GM12865 (cell line): Measurements from ENCODE around the gene AP5B1.

Source experiments
- DNase-seq: peaks from one replicate; pipeline ENCODE4 v3.0.0; 2010; ENCODE audit warnings: low read depth
- H3K4me3 ChIP-seq: 2 replicates; pipeline ENCODE4 v1.5.1; 2011; ENCODE audit warnings: mild to moderate bottlenecking, low read depth, low read length, control low read depth
- CTCF ChIP-seq: IDR thresholded peaks from 2 replicates; pipeline ENCODE4 v1.5.1; 2011; ENCODE audit warnings: low read length, control low read depth, low read depth, inconsistent platforms; ENCODE audit not compliant: insufficient read depth; ENCODE audit errors: missing control alignments

The AP5B1 gene

GRCh38 chr11:65792456-65792855, 11.7 kb upstream of the AP5B1 start:
- no peak for TF ChIP-seq CTCF
- DNase-seq: no peak

DNA sequence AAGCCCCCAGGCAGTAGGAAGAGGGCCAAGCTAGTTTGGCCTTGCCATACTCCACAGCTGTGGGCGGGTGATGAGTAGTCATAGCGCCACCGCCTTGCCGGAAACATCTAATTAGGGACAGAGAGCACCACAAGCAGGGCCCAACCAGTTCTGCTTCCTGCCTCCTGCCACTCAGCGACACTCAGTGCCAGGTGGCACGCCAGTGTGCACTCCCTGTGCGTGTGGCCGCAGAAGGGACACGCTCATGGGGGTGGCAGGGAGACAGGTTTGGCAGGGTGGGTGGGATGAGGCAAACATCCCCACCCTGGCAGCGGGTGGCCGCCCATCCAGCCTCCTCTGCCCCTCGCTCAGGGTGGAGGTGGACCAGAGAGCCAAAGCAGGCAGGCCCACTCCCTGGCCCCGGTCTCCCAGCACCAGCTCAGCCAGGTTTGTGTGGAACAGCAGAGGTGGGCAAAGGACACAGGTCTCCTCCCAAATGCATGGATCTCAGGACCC, 11.0 kb upstream of the AP5B1 start:
- TF ChIP-seq CTCF: no peak
- H3K4me3 ChIP-seq: no peak overlapping the region
- DNase-seq: peak; percentile 88

More at GRCh38 chr11:65792456-65792855, 11.7 kb upstream of the AP5B1 start:
- no peak overlapping the region for H3K4me3 ChIP-seq

DNA sequence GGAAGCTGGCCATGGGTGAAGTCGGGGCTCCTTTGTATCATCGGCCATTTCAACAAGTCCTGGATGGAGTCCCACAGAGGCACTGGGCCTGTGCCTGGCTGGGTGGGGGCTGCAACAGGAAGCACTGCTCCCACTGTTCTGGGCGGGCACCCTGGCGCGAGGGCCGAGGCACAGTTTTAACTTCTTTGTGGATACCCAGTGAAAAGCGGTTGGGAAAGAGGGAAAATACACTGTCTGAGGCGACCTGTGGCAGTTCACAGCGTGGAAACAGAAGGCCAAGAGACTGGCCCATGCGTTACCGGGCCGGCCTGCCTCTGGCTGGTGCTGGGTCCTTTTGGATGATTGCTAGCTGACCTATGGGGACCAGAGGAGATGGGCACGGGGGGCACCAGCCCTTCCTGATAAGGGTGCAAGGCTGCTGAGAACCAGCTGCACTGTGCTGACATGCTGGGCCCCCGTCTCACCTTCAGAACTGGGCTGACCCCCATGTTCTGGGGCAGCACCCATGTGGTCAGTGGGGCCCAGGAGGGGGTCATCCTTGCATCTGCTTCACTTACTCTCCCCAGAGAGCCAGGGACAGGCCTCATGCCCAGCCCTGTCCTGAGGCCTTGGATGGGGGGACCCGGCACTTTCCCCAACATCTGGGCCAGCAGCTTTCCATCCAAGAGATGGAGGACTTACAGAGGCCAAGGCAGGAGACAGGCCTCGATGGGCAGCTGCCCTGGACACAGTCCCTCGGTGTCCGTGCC, 10.3 kb upstream of the AP5B1 start:
- DNase-seq: no peak
- no peak for TF ChIP-seq CTCF
- H3K4me3 ChIP-seq: no peak overlapping the region

- no peak for DNase-seq
- TF ChIP-seq CTCF: no peak
- H3K4me3 ChIP-seq: no peak overlapping the region
Observed at GRCh38 chr11:65790104-65790901, 9.5 kb upstream of the AP5B1 start.

DNA sequence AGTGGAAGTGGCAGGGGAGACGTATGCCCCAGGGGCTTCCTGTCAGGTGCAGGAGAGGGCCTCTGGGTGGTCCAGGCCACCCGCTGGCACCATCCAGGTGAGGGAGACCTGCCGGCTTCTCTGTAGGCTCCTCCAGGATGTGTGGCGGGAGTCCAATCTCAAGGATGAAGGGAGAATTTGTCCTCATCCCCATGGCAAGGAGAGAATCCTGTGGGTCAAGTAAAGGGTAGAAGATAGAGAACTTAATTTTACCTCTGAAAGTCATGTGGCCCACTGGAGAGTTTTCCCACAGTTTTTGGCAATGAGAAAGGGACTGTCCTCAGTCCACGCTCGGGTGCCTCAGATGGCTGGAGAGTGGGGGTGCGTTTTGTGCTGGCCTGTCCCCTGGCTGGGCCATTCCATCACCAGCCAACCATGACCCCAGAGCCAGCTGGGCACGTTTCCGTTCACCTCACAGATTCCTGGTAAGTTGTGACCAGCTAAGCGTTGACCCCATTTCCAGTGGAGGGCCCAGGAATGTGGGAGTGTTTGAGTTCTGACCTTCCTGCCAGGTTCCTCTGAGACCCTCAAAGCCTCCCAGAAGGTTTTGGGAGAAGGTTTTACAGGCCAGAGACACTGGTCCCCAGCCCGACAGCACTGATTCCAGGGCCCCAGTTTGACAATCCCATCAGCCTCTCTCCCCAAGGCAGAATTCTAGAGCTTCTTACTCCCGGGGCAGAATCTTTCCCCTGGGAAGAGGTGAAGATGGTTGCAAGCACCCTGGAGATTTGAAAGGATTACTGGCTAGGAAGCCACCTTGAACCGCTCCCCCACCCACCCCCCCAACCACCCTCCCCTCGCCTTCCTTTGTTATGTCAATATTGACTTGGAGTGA, 8.7 kb upstream of the AP5B1 start:
- TF ChIP-seq CTCF: no peak
- DNase-seq: no peak
- no peak overlapping the region for H3K4me3 ChIP-seq

GRCh38 chr11:65788821-65789220, 8.0 kb upstream of the AP5B1 start:
- no peak for DNase-seq
- no peak overlapping the region for H3K4me3 ChIP-seq
- no peak for TF ChIP-seq CTCF
